Fibroblast of the aortic adventitia (primary cell): ENCODE measurements around the gene FAM162B. TPM values are rescaled to one million over a fixed set of nuclear protein-coding genes. Genes with fewer than 3 reads are reported as not detected.

Source experiments
- DNase-seq: peaks from one replicate; pipeline ENCODE4 v3.0.0-alpha.2; 2010; ENCODE audit warnings: low read depth
- H3K4me3 ChIP-seq: 2 replicates; pipeline ENCODE4 v1.5.1; 2011; ENCODE audit warnings: low read depth, mild to moderate bottlenecking, control low read depth, low read length, moderate library complexity
- total RNA-seq: library from RNA; depleted of rRNA; stranded (reverse); fragments of >200 nt; gene quantifications from 2 replicates; pipeline ENCODE4 v1.2.3, GENCODE V29; 2012; ENCODE audit warnings: low replicate concordance
- TF ChIP-seq, protein P1 (sequence below): IDR thresholded peaks from 2 replicates; pipeline ENCODE4 v1.5.1; 2011; ENCODE audit warnings: mild to moderate bottlenecking, low read length, control low read depth, inconsistent platforms; ENCODE audit not compliant: insufficient read depth

Gene FAM162B
- 1.6 TPM in 1 of 2 replicates, not detected in the other for total RNA-seq

DNA sequence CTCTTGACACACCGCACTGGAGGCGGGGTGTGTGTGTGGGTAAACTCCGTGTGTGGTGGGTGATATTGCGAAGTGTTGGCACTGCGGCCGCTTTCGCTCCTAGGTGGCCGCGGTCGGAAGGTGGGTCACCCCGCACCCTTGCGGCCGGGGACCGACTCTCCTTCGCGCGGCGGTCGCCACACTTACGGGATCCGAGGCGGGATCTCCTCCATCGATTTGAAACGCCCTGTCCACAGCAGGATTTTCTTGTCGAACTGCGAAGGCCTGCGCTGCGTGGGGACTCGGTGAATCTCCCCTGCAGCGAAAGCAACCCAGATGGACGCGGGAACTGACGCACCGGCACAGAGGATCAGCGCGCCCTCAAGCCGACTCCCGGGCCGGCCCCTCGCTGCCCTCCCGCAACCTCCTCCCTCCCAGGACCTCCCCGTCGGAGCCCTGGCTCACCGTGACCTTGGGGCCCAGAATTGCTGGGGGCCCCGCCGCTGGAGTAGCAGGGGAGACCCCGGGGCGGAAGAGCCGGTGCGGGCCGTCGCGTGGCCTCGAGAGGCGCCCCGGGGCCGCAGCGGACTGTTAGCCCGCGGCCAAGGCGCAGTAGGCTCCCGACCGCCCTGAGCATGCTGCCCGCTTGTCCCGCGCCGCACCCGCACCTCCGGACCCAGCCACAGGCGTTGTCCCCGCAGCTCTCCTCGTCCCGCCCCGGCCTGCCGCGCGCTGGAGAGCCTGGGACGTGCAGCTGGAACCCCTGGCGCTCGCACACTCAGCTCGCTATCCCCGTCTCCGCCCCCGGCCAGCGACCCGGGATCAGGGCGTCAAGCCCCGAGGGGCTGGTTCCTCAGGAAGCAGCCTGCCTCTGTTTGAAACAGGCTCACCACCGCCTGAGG lies at the start of gene FAM162B:
TSS of gene FAM162B (minus strand) at position 759 of the 881 bp plus-strand sequence. CDS start at position 616, 143 bp downstream.
- no peak for DNase-seq
- peak within 1 kb of the TSS; percentile 54 for H3K4me3 ChIP-seq
- TF ChIP-seq, protein P1, sequence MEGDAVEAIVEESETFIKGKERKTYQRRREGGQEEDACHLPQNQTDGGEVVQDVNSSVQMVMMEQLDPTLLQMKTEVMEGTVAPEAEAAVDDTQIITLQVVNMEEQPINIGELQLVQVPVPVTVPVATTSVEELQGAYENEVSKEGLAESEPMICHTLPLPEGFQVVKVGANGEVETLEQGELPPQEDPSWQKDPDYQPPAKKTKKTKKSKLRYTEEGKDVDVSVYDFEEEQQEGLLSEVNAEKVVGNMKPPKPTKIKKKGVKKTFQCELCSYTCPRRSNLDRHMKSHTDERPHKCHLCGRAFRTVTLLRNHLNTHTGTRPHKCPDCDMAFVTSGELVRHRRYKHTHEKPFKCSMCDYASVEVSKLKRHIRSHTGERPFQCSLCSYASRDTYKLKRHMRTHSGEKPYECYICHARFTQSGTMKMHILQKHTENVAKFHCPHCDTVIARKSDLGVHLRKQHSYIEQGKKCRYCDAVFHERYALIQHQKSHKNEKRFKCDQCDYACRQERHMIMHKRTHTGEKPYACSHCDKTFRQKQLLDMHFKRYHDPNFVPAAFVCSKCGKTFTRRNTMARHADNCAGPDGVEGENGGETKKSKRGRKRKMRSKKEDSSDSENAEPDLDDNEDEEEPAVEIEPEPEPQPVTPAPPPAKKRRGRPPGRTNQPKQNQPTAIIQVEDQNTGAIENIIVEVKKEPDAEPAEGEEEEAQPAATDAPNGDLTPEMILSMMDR = no peak

DNA sequence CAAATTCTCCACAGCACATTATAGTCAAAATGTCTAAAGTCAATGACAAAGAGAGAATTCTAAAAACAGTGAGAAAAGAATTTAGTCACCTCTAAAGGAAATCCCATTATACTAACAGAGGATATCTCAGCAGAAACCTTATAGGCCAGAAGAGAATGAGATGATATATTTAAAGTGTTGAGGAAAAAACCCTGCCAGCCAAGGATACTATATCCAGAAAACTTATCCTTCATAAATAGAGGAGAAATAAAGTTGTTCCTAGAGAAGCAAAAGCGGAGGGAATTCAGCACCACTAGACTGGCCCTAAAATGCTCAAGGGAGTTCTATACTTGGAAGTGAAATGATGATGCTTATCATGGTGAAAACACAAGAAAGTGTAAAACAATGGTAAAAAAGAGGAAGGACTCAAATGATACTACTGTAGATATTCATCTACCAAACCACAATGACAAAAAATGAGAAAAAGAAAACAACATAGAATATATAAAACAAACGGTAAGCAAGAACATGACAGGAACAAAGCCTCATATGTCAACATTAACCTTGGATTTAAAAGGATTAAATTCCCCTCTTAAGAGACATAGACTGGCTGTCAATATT lies 46.6 kb upstream of the FAM162B start:
- H3K4me3 ChIP-seq = no peak overlapping the region
- TF ChIP-seq, protein P1 = no peak
- no peak for DNase-seq

DNA sequence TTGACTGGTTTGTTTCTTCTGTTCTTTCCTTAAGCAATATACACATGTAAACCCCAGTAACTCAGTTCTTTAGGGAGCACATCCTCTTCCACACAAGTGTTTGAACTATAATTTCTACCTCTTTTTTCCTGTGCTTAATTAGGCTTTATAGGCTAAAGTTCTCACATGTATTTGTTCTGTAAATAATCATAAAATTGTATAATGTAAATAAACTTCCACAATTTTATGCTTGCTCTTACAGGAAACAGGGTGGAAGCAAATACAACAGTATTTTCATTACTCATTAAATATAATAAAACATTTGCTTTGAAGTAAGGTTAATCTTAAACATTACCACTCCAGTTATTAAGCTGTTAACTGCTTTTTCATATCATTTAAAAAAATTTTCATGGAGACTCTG lies 36.5 kb upstream of the FAM162B start:
- TF ChIP-seq, protein P1 = no peak
- H3K4me3 ChIP-seq = no peak overlapping the region
- DNase-seq = no peak

DNA sequence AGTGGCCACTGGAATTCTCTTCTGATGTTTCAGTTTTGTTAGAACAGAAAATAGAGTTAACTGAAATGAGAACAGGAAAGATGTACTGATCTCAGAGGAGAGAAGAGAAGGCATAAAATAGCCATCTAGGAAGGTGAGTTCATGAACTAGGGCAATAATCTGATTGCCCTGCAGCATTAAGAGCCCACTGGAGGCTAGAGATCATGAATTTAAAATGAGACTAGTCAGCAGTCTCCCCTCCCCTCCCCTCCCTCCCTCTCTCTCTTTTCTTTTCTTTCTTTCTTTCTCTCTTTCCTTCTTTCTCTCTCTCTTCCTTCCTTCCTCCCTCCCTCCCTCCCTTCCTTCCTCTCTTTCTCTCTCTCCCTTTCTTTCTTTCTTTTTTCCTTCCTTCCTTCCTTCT lies 34.4 kb upstream of the FAM162B start:
- TF ChIP-seq, protein P1 = no peak
- DNase-seq = no peak
- no peak overlapping the region for H3K4me3 ChIP-seq

DNA sequence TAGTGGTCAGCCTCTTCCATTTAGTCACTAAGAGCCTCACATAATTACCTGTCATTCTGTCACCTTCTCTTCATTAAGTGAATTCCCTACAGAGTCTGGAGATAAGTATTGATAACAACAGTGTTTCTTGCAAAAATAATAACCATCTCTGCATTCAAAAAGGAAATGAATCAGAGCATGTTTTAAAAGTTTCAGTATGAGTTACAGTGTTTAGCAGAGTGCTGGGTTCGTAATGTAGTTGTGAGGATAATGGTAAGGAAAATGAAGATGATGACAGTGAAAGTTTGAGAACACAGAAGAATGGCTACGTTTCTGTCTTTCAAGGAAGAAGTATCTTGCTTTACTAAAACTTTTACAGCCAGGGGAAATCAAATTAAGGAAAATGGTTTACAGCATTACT lies 32.1 kb upstream of the FAM162B start:
- TF ChIP-seq, protein P1 = no peak
- DNase-seq = no peak
- H3K4me3 ChIP-seq = no peak overlapping the region

DNA sequence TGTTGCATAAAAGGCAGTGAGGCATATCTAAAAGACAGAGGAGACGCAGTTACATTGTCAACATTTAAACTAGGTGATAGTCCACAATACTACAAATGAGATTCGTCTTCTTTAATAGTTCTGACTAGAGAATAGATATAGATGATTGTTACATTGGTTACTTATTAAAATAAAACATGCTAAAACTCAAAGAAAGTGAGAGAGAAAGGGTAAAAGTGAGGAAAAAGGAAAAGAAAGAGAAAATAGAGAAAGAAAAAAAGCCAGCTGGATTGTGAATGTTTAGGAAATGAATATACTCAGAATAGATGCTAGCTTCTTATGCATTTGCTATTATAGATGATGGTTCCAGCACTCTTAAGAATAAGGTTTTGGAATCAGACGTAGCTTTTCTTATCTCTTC lies 27.7 kb upstream of the FAM162B start:
- TF ChIP-seq, protein P1 = no peak
- DNase-seq = no peak
- H3K4me3 ChIP-seq = no peak overlapping the region
